Hepatocyte (in vitro differentiated cells): ENCODE results near the gene SVIL. TPM values are rescaled to one million over a fixed set of nuclear protein-coding genes. Genes with fewer than 3 reads are reported as not detected.

ENCODE experiments used
- DNase-seq: peaks from one replicate; pipeline ENCODE4 v3.0.0-alpha.2; 2016; ENCODE audit warnings: low spot score
- H2AFZ ChIP-seq: fragments of 200-600 bp; sonication (generic); 2 replicates; pipeline ENCODE4 v1.6.0; 2016; ENCODE audit warnings: antibody characterized with exemption, mild to moderate bottlenecking
- H3K27ac ChIP-seq: fragments of 200-600 bp; sonication (generic); 2 replicates; pipeline ENCODE4 v1.5.1; 2016; ENCODE audit warnings: mild to moderate bottlenecking
- H3K27me3 ChIP-seq: fragments of 200-600 bp; sonication (generic); 2 replicates; pipeline ENCODE4 v1.6.1; 2016
- H3K36me3 ChIP-seq: fragments of 200-600 bp; sonication (generic); replicated peaks from 2 replicates; pipeline ENCODE4 v1.5.1; 2016; ENCODE audit warnings: low read depth; ENCODE audit not compliant: insufficient read depth
- H3K4me1 ChIP-seq: fragments of 200-600 bp; sonication (generic); 2 replicates; pipeline ENCODE4 v1.5.1; 2016; ENCODE audit warnings: mild to moderate bottlenecking, moderate library complexity; ENCODE audit not compliant: insufficient read depth
- H3K4me2 ChIP-seq: fragments of 200-600 bp; sonication (generic); 2 replicates; pipeline ENCODE4 v1.6.0; 2016
- H3K4me3 ChIP-seq: fragments of 200-600 bp; sonication (generic); 2 replicates; pipeline ENCODE4 v1.5.1; 2016; ENCODE audit warnings: mild to moderate bottlenecking
- H3K79me2 ChIP-seq: fragments of 200-600 bp; sonication (generic); 2 replicates; pipeline ENCODE4 v1.6.0; 2017; ENCODE audit warnings: mild to moderate bottlenecking
- H3K9me2 ChIP-seq: fragments of 200-600 bp; sonication (generic); replicated peaks from 2 replicates; pipeline ENCODE4 v1.6.0; 2017; ENCODE audit warnings: mild to moderate bottlenecking; ENCODE audit not compliant: insufficient read depth
- H3K9me3 ChIP-seq: fragments of 200-600 bp; sonication (generic); 2 replicates; pipeline ENCODE4 v1.5.1; 2016; ENCODE audit warnings: low read depth, mild to moderate bottlenecking
- H4K20me1 ChIP-seq: fragments of 200-600 bp; sonication (generic); 2 replicates; pipeline ENCODE4 v1.6.0; 2016; ENCODE audit warnings: mild to moderate bottlenecking; ENCODE audit not compliant: insufficient read depth, poor library complexity, severe bottlenecking
- CTCF ChIP-seq: fragments of 200-600 bp; sonication (generic); IDR thresholded peaks from 2 replicates; pipeline ENCODE4 v1.5.1; 2016; ENCODE audit warnings: antibody characterized with exemption, mild to moderate bottlenecking; ENCODE audit not compliant: poor library complexity
- EZH2 ChIP-seq: fragments of 200-600 bp; sonication (generic); IDR thresholded peaks from 2 replicates; pipeline ENCODE4 v1.6.1; 2016; ENCODE audit warnings: antibody characterized with exemption, mild to moderate bottlenecking, borderline replicate concordance
- EZH2phosphoT487 ChIP-seq: fragments of 200-600 bp; sonication (generic); IDR thresholded peaks from one replicate; pipeline ENCODE4 v1.6.1; 2018; ENCODE audit warnings: antibody characterized with exemption, mild to moderate bottlenecking, low read depth, moderate library complexity; ENCODE audit not compliant: unreplicated experiment, severe bottlenecking
- WGBS: methylation state at CpG from one replicate; pipeline ENCODE4 v1.1.6; 2016; ENCODE audit warnings: low lambda C conversion rate; ENCODE audit errors: missing lambda C conversion rate; 5-methylcytosine and 5-hydroxymethylcytosine counted together
- polyA plus RNA-seq: library from polyadenylated mRNA; unstranded; fragments of >200 nt; fragmentation: Nextera tagmentation; extraction: Ambion mirVana; gene quantifications from 2 replicates; pipeline ENCODE4 v1.2.1, GENCODE V29; 2016
- total RNA-seq: library from RNA; depleted of rRNA; stranded (reverse); fragments of >200 nt; gene quantifications from 2 replicates; pipeline ENCODE4 v1.2.3, GENCODE V29; 2014

The SVIL gene
- total and polyA plus RNA-seq, 2 experiments from 2014 or later, result 24.3 to 36.5 TPM

GRCh38 chr10:29671228-29671780 is 36.5 kb upstream of the SVIL start:
- H3K4me3 ChIP-seq, result no peak overlapping the region
- peaks cover 19% of the 10 kb centered on the region for H3K79me2 ChIP-seq
- H3K9me3 ChIP-seq, result peaks cover 8% of the 10 kb centered on the region
- H3K4me2 ChIP-seq, result no peak overlapping the region
- H3K27me3 ChIP-seq, result no peaks in the 10 kb centered on the region
- no peak for TF ChIP-seq CTCF
- TF ChIP-seq EZH2phosphoT487, result no peak
- H3K27ac ChIP-seq, result no peak overlapping the region
- H3K9me2 ChIP-seq, result no peaks in the 10 kb centered on the region
- peaks cover 3% of the 10 kb centered on the region for H3K36me3 ChIP-seq
- no peak overlapping the region for H2AFZ ChIP-seq
- H4K20me1 ChIP-seq, result no peaks in the 10 kb centered on the region
- H3K4me1 ChIP-seq, result no peaks in the 10 kb centered on the region
- no peak for DNase-seq
- 78% methylated on average over 7 of the region's 7 CpGs for WGBS

GRCh38 chr10:29670761-29671160 is 36.0 kb upstream of the SVIL start:
- 56% methylated on average over 4 of the region's 4 CpGs for WGBS
- Histone ChIP-seq H3K27ac (no peak overlapping the region), H3K4me2 (no peak overlapping the region), H2AFZ (no peak overlapping the region), H3K79me2 (peaks cover 20% of the 10 kb centered on the region), H3K36me3 (no peaks in the 10 kb centered on the region), H3K9me3 (peaks cover 5% of the 10 kb centered on the region), H3K4me3 (no peak overlapping the region), H4K20me1 (no peaks in the 10 kb centered on the region), H3K9me2 (no peaks in the 10 kb centered on the region), H3K27me3 (no peaks in the 10 kb centered on the region), H3K4me1 (no peaks in the 10 kb centered on the region)
- TF ChIP-seq EZH2phosphoT487 (no peak), CTCF (no peak), EZH2 (no peak)
- DNase-seq, result no peak

GRCh38 chr10:29669149-29669548 is 34.4 kb upstream of the SVIL start:
- Histone ChIP-seq H3K4me1 (no peaks in the 10 kb centered on the region), H3K4me3 (no peak overlapping the region), H3K9me2 (no peaks in the 10 kb centered on the region), H2AFZ (no peak overlapping the region), H3K9me3 (no peaks in the 10 kb centered on the region), H3K4me2 (no peak overlapping the region), H3K79me2 (peaks cover 25% of the 10 kb centered on the region), H3K36me3 (no peaks in the 10 kb centered on the region), H3K27ac (no peak overlapping the region), H3K27me3 (no peaks in the 10 kb centered on the region), H4K20me1 (no peaks in the 10 kb centered on the region)
- TF ChIP-seq CTCF (no peak), EZH2phosphoT487 (no peak)
- 92% methylated on average over 3 of the region's 3 CpGs for WGBS
- DNase-seq, result no peak

- no peak overlapping the region for H2AFZ ChIP-seq
- H3K27ac ChIP-seq, result no peak overlapping the region
- no peak overlapping the region for H3K4me3 ChIP-seq
- no peaks in the 10 kb centered on the region for H3K9me2 ChIP-seq
- TF ChIP-seq EZH2phosphoT487, result no peak
- TF ChIP-seq EZH2, result no peak
- TF ChIP-seq CTCF, result no peak
- DNase-seq, result no peak
- H3K27me3 ChIP-seq, result no peaks in the 10 kb centered on the region
- H3K9me3 ChIP-seq, result no peaks in the 10 kb centered on the region
- no peak overlapping the region for H3K4me2 ChIP-seq
- H4K20me1 ChIP-seq, result no peaks in the 10 kb centered on the region
- H3K36me3 ChIP-seq, result no peaks in the 10 kb centered on the region
- WGBS, result 92% methylated on average over 4 of the region's 4 CpGs
- H3K4me1 ChIP-seq, result no peaks in the 10 kb centered on the region
- peaks cover 29% of the 10 kb centered on the region for H3K79me2 ChIP-seq
Measured at GRCh38 chr10:29668628-29669027, 33.9 kb upstream of the SVIL start.
